Kidney (tissue), 14 donors: ENCODE data around the gene EDEM3. TPM values are rescaled to one million over a fixed set of nuclear protein-coding genes. Genes with fewer than 3 reads are reported as not detected.

ENCODE experiments used
- DNase-seq, 5 donors: peaks; one replicate each; pipeline ENCODE4 v3.0.0-alpha.2; 2013 to 2020
- FAIRE-seq: peaks from 2 replicates; lab custom pipeline; 2012; peaks lifted over from hg19 to GRCh38; lab: Jason Lieb, UNC
- H3K27ac ChIP-seq, 2 donors: one replicate each; pipeline ENCODE4 v1.7.0; 2013; ENCODE audit warnings: low read depth in 2 of 2, low read length in 2 of 2, inconsistent platforms in 1 of 2
- H3K27me3 ChIP-seq: one replicate; pipeline ENCODE4 v1.7.1; 2013; ENCODE audit warnings: low read length, inconsistent platforms; ENCODE audit not compliant: control insufficient read depth, insufficient read depth
- H3K36me3 ChIP-seq, 3 donors: one replicate each; pipeline versions ENCODE4 v1.7.0 to v1.7.1; 2013; ENCODE audit warnings: low read length in 3 of 3, control low read depth in 1 of 3, inconsistent platforms in 1 of 3; ENCODE audit not compliant: insufficient read depth in 3 of 3, control insufficient read depth in 2 of 3
- H3K4me1 ChIP-seq, 3 donors: one replicate each; pipeline versions ENCODE4 v1.7.0 to v1.7.1; 2013; ENCODE audit warnings: low read length in 3 of 3, inconsistent platforms in 1 of 3, low read depth in 1 of 3; ENCODE audit not compliant: control insufficient read depth in 2 of 3, insufficient read depth in 2 of 3
- H3K4me3 ChIP-seq, 3 donors: one replicate each; pipeline versions ENCODE4 v1.7.0 to v1.8.1; 2013; ENCODE audit warnings: low read length in 3 of 3, control low read depth in 1 of 3, inconsistent platforms in 1 of 3
- H3K9ac ChIP-seq, 3 donors: one replicate each; pipeline versions ENCODE4 v1.7.0 to v1.7.1; 2013; ENCODE audit warnings: low read length in 3 of 3, control low read depth in 1 of 3, inconsistent platforms in 1 of 3
- H3K9me3 ChIP-seq, 3 donors: one replicate each; pipeline versions ENCODE4 v1.7.0 to v1.7.1; 2013; ENCODE audit warnings: low read length in 3 of 3, control low read depth in 1 of 3, inconsistent platforms in 1 of 3; ENCODE audit not compliant: control insufficient read depth in 2 of 3, insufficient read depth in 1 of 3
- intact Hi-C: fragments of 100-400 bp; cut with DNase I; formaldehyde crosslinking; loops from one replicate; pipeline ENCODE4 v1.11.1; 2022
- polyA plus RNA-seq: library from polyadenylated mRNA; stranded (reverse); fragments of 350-450 nt; fragmentation: Illumina TruSeq; extraction: RNeasy Lipid Tissue Mini Kit (QIAGEN cat#74804); gene quantifications from one replicate; pipeline ENCODE4 v1.2.3, GENCODE V29; 2014; ENCODE audit warnings: low read depth, low replicate concordance; ENCODE audit not compliant: insufficient read depth
- total RNA-seq: library from RNA; stranded (reverse); fragmentation: NEBNext Ultra II Directional; extraction: Animal tissue kit (Norgen Biotek cat#: 25700); gene quantifications from one replicate; pipeline ENCODE4 v1.2.1, GENCODE V29; 2021
- TF ChIP-seq, protein P1 (sequence below): IDR thresholded peaks from 3 replicates; pipeline ENCODE4 v1.5.1; 2012; ENCODE audit warnings: mild to moderate bottlenecking, moderate library complexity, borderline replicate concordance; ENCODE audit not compliant: insufficient read depth; ENCODE audit errors: extremely low read depth
- donor health status: control.
- donor health status: control.
- donor health status: control.
- donor health status: control.
- donor health status: control.
- donor health status: DM: yes; HTN: yes; CAD: no.
- donor health status: Normal renal cell carcinoma (clear cell type).

EDEM3 gene
- total and polyA plus RNA-seq, 2 donors from 2014 or later = 9.1 to 31.7 TPM

DNA sequence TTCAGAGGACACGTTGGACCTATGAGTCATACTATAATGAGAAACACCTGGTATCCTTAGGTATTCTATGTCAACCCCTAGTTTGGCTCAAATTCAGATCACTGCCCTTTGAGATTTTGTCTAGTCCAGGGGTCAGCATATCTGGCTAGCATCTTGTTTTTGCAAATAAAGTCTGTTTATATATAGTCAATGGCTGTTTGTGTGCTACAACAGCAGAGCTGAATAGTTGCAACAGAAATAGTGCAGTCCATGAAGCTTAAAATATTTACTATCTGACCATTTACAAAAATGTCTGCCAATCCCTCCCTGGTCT is 48.5 kb upstream of the EDEM3 start:
- Histone ChIP-seq H3K4me3 (no peak overlapping the region), H3K9me3 (no peaks in the 10 kb centered on the region), H3K27me3 (no peaks in the 10 kb centered on the region), H3K9ac (no peak overlapping the region), H3K27ac (no peak overlapping the region), H3K4me1 (no peaks in the 10 kb centered on the region), H3K36me3 (no peaks in the 10 kb centered on the region)
- TF ChIP-seq, protein P1, sequence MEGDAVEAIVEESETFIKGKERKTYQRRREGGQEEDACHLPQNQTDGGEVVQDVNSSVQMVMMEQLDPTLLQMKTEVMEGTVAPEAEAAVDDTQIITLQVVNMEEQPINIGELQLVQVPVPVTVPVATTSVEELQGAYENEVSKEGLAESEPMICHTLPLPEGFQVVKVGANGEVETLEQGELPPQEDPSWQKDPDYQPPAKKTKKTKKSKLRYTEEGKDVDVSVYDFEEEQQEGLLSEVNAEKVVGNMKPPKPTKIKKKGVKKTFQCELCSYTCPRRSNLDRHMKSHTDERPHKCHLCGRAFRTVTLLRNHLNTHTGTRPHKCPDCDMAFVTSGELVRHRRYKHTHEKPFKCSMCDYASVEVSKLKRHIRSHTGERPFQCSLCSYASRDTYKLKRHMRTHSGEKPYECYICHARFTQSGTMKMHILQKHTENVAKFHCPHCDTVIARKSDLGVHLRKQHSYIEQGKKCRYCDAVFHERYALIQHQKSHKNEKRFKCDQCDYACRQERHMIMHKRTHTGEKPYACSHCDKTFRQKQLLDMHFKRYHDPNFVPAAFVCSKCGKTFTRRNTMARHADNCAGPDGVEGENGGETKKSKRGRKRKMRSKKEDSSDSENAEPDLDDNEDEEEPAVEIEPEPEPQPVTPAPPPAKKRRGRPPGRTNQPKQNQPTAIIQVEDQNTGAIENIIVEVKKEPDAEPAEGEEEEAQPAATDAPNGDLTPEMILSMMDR = no peak
- intact Hi-C loops = loop anchor here (10.0 kb wide), 1 partner anchor 372 kb away; no protein-coding TSS in a partner anchor
- FAIRE-seq (no peak), DNase-seq (no peak)

DNA sequence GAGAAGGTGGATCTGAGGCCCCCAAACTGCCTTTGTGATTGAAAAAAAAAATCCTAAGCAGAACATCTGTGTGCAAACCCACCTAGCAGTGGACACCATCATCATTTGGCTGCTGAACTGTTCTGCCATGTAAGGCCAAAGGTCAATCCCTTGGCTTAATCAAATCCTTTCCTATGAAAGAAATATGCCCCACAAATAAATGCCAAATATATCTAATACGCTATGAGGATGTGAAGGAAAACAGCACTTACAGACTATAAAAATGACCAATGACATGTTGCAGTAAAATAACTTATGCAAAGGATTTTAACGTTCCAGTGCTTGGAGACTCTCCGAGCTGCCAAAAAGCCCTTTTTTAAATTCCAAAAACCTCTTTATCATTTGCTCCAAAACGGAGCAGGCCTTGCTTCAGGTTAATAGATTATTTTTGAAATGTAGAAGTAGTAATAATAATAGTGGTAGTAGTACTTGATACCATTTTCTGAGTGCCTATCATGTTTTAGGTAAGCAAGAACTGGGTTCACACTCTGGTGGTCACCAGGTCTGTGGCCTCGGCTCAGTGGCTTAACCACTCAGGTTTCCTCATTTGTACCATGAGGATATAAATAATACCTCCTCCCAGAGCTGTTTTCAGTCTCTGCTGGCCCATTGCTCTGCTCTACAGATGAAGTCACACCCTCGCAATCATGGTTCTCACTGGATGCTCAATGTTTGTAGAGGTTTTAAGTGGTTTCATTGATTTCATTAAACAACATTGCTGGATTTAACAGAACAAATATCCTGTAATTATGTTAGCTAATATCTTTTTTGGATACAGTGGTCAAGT is 47.9 kb upstream of the EDEM3 start:
- H3K27me3 ChIP-seq = no peaks in the 10 kb centered on the region
- no peak for DNase-seq
- no peaks in the 10 kb centered on the region for H3K36me3 ChIP-seq
- intact Hi-C loops = loop anchor here (10.0 kb wide), 1 partner anchor 372 kb away; no protein-coding TSS in a partner anchor
- no peak overlapping the region for H3K4me3 ChIP-seq
- H3K4me1 ChIP-seq = no peaks in the 10 kb centered on the region
- FAIRE-seq = no peak
- H3K27ac ChIP-seq = no peak overlapping the region
- no peaks in the 10 kb centered on the region for H3K9me3 ChIP-seq
- TF ChIP-seq, protein P1 = no peak
- H3K9ac ChIP-seq = no peak overlapping the region

- Histone ChIP-seq H3K4me3 (no peak overlapping the region), H3K4me1 (no peaks in the 10 kb centered on the region), H3K9ac (no peak overlapping the region), H3K27me3 (no peaks in the 10 kb centered on the region), H3K27ac (no peak overlapping the region), H3K9me3 (no peaks in the 10 kb centered on the region), H3K36me3 (no peaks in the 10 kb centered on the region)
- DNase-seq (no peak), FAIRE-seq (no peak)
- TF ChIP-seq, protein P1 = no peak
- intact Hi-C loops = loop anchor here (10.0 kb wide), 1 partner anchor 373 kb away; no protein-coding TSS in a partner anchor
Observed at GRCh38 chr1:184801503-184801902, 46.8 kb upstream of the EDEM3 start.
